GM19397 (cell line): ENCODE data around the gene CCDC171.
"Not testable (repeated sequence)": the region's sequence is repeated elsewhere in the genome, so short reads cannot be mapped to it uniquely, and the experiment has no call there.

Experiments used
- ATAC-seq: cut with Tn5 transposase; IDR thresholded peaks from one replicate; pipeline ENCODE4 v1.9.1; 2021; ENCODE audit warnings: mild to moderate bottlenecking, moderate library complexity; ENCODE audit not compliant: unreplicated experiment

Gene CCDC171

DNA sequence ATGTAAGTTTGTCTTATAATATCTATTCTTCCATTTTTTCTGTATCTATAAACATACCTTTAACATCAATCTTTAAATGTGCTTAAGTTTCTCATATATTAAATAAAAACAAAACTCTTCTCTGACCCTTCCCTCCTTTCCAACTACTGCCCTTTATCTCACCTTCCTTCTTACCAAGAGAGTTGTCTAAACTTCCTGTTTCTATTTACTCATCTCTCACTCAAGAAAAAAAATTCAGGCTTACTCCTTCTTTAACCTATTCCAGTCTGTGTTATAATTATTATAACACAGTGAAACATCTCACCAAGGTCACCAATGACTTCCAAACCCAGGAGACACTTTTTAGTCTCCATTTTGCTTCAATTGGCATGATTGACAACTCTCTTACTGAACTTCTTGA is 140.9 kb downstream of the CCDC171 start:
- ATAC-seq: no peak

DNA sequence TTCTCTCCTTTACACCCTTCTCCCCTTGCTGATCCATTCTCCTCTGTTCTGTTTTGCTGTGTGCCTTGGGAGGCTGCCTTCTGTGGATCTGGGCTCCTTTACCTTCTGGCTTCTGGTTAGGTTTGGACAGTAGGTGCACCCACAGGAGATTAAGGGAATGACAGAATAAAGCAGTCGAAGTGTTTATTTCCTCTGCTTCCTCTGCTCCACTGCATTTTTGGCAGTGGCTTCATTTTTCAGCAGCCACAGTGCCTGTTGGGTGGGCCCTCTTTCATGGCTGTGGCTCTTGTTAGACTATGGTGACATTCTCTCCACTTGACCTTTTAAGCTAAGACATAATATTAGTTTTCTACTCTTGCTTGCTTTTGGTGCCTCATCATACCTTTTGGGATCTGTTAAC is 144.1 kb downstream of the CCDC171 start:
- no peak for ATAC-seq

DNA sequence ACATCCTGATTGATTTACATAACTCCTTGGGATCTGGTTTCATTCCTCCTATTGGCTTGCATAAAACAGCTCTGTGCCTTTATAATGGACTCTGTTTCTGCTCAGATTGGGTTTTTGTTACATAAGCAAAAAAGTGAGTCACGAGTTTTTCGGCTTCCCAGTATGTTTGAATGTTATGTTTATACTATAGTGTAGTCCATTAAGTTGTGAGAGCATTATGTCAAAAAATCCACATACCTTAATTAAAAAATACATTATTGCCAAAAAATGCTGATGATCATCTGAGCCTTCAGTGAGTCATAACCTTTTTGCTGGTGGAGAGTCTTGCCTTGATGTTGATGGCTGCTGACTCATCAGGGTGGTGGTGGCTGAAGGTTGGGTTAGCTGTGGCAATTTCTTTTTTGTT is 144.6 kb downstream of the CCDC171 start:
- ATAC-seq: no peak

DNA sequence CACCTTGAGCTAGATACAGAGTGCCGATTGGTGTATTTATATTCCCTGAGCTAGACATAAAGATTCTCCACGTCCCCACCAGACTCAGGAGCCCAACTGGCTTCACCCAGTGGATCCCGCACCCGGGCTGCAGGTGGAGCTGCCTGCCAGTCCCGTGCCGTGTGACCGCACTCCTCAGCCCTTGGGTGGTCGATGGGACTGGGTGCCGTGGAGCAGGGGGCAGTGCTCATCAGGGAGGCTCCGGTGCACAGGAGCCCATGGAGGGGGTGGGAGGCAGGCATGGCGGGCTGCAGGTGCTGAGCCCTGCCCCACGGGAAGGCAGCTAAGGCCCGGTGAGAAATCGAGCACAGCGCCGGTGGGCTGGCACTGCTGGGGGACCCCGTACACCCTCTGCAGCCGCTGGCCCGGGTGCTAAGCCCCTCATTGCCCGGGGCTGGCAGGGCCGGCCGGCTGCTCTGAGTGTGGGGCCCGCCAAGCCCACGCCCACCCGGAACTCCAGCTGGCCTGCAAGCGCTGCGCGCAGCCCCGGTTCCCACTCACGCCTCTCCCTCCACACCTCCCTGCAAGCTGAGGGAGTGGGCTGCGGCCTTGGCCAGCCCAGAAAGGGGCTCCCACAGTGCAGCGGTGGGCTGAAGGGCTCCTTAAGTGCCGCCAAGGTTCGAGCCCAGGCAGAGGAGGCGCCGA is 147.2 kb downstream of the CCDC171 start:
- not testable (repeated sequence) for ATAC-seq

DNA sequence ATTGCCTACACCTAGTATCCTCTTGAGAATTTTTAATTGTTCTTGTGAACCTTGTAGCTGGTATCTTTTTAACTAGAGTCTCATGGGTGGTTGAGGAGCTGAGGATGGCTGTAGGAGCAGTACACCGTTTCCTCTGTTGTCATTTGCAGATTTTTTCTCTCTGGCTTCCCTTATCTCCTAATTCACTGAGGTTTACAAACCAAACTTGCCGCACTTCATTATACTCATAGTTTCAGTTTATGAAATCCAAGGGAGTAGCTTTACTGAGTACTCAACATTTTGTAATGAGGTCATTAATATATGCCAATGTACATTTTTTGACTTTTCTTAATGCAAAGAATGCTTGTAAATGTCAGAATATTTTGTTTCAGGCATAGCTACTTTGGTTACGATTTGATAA is 154.2 kb downstream of the CCDC171 start:
- no peak for ATAC-seq

DNA sequence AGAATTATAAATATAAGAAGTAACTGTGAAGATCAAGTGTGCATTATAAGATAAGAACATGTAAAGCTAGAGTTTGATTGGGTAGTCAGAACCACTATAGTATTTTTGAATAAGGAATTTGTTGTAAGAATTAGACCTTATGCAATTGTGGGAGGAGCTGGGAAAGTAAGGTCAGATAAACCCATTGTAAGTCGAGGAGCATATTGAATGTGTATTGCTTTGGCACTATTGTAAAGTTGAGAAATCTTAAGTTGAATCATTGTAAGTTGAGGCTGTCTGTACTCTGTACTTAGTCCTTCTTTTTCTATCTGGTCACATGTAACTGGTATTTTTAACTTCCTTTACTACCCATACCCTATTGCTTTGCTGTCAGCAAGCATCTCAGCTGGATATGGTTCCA is 158.7 kb downstream of the CCDC171 start:
- no peak for ATAC-seq

DNA sequence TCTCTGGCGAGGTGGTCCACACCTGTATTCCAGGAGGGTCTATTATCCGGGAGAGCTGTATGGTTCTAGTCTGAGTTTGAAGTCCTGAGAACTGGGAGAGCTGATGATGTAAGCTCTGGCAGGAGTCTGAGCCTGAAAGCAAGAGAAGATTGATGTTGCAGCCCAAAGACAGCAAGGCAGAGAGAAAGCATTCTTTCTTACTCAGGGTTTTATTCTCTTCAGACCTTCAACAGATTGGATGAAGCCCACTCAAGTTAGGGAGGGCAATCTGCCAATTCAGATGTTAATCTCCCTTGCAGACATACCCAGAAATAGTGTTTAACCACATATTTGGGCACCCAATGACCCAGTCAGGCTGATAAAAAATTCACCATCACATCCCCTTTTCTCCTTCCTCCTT is 159.1 kb downstream of the CCDC171 start:
- ATAC-seq: no peak

DNA sequence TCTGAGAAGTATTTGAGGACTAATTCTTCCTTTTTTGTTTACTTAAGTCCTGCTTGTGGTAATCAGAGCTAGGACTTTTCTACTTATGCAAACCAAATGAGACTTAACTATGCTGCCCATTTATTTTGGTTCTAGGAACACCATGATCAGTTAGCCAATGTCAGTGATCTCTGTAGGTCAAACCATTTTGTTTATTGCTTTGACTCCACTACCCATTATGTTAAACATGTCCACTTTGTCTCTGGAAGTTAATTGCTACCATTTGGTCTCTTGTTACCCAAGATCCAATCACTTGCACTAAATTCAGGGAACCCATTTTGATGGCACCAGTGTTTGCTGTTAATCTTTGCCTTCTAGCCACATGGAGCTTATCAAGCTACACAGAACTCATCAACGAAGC is 161.9 kb downstream of the CCDC171 start:
- ATAC-seq: no peak

DNA sequence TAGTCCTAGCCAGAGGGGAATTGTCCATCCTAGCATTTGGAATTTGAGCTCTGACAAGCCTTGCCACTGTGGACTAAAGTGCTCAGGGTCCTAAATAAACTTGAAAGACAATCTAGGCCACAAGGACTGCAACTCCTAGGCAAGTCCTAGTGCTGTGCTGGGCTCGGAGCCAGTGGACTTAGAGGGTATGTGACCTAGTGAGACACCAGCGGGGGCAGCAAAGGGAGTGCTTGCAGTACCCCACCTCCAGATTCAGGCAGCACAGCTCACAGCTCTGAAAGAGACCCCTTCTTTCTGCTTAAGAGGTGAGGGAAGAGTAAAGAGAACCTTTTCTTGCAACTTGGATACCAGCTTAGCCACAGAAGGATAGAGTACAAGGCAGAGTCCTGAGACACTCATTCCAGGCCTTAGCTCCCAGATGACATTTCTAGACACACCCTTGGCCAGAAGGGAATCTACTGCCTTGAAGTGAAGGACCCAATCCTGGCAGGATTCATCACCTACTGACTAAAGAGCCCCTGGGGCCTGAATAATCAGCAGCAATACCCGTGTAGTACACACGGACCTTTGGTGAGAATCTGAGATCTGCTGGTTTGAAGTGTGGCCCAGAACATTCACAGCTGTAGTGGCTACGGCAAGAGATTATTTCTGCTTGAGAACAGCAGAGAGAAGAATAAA is 164.6 kb downstream of the CCDC171 start:
- ATAC-seq: no peak

DNA sequence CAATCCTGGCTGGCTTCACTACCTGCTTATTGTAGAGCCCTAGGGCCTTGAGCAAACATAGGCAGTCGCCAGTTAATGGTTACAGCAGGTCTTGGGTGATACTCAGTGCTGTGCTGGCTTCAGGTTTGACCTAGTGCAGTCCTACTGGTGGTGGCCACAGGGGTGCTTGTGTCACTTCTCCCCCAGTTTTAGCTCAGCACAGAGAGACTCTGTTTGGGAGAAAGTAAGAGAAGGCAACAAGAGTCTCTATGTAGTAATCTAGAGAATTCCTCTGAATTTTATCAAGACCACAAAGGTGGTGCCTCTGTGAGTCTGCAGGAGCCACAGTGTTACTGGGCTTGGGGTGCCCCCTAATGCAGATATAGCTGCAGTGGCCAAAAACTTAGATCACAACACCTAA is 165.6 kb downstream of the CCDC171 start:
- no peak for ATAC-seq

DNA sequence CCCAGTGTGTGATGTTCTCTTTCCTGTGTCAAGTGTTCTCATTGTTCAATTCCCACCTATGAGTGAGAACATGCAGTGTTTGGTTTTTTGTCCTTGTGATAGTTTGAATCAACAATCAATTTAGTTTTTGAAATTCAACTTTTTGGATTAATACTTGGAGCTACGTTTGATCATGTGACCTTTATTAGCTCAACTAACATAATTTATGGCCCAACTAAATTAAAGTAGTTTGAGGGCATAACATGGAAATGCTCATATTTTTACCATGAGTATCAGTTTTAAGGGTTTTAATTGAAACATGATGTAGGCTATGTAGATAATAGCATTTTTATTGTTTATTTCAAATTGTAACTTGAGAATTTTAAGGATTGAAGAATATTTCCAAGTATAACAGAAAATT is 168.0 kb downstream of the CCDC171 start:
- no peak for ATAC-seq

DNA sequence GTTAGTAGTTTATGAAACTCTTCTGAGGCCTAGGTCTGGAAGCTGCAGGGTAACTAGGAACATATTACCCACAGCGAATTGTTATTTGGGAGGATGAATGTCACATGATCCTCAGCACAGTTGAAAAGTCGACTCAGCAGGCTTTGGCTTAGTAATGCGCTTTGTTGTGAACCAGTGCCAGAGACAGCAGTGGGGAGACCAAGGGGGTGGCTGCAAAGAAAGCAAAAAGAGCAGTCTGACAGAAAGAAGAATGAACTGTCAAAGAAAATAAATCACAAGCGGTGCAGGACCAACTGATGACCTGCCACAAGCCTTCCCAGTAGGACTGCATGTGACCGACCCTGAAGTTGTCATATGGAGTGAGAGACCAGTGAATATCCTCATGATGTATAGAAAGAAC is 170.0 kb downstream of the CCDC171 start:
- ATAC-seq: no peak

DNA sequence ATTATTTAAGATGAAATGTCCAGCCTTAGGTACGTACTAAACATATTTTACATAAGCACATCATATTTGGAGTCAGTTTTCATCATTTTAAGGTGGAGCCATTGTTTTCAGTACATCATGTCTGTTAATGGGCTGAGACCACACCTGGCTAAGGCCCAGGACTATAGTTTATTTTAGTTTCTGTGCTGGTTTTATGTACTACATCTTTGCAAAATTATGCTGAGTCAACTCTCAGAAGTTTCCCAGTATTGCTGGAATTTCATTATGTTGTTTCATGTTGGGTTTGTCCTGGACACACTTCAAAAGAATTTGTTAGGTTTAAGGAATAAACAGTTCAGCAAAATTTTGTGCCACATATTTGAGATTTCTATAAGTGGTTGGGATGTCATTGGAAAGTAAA is 171.2 kb downstream of the CCDC171 start:
- no peak for ATAC-seq

DNA sequence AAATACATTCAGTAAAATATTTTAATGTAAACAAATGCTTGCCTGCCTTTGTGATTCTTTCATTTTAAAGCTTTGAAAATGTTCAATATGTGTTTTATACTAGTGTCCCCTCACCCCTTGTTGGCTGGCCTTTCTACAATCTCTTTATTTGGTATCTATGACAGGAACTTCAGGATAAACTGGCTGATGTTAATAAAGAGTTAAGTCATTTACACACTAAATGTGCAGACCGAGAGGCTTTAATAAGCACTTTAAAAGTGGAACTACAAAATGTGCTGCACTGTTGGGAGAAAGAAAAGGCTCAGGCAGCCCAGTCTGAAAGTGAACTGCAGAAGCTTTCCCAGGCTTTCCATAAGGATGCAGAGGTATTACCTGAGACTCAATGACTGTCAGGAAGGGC is 171.8 kb downstream of the CCDC171 start:
- ATAC-seq: no peak

DNA sequence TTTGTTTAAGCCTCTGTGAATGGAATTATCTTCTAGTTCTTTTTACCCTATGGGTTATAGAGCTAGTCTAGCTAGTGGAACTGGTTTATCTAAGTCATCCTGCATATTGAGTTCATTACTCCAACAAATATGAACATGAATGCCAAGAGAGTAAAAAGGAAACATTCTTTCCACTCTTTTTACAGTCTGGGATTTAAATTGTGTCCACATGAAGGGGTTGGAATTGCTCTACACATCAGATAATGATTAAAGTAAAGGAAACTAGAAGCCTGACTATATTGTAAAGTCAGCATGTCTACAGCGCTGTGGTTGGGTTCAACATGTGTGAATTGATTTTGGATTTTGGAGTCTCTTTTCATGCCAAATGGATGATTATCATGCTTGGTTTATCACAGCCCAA is 173.1 kb downstream of the CCDC171 start:
- no peak for ATAC-seq

DNA sequence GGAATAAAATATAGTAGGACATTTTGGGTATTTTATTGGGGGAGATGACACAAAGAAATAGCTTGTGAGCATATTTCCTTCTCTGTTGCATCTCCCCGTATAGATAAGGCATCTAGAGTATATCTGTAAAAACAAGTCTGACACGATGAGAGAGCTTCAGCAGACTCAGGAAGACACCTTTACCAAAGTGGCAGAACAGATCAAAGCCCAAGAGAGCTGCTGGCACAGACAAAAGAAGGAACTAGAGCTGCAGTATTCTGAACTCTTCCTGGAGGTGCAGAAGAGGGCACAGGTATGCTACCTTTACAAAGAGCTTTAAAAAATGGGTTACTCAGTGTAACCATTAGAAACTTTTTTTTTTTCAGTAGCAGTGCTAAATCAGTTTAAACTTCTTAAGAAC is 176.7 kb downstream of the CCDC171 start:
- no peak for ATAC-seq

DNA sequence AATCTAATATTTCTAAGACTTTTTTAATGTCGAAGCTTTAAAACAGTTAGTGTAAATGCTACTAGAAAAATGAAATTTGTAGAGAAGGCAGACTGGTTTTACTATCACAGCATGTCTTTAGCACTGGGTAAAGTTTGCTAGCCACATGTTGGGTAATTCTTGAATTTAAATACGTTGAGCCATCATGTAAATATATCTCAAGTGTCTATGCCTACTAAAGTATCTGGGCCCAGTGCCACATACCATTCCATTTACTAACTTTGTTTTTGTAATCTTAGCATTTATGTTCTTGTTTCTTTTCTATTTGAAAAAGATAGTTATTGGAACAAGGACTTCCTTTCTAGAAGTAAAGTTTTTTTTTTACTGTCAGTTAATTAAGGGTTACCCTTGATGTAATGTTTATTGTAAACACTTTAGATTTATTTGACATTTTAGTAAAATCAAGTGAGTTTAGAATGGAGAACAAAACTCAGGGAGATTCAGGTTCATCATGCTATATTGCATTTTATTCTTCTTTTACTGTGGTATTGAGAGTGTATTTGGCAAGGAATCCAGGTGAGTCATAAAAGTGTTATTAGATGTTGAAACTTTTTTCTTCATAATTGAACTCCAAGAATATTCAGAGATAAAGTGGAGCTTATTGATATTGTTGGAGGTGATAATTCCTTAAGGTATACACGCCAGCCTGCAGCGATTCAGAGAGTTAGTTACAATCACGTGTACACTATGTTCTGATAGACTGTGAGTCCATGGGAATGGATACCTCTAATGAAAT is 182.4 kb downstream of the CCDC171 start:
- ATAC-seq: no peak

DNA sequence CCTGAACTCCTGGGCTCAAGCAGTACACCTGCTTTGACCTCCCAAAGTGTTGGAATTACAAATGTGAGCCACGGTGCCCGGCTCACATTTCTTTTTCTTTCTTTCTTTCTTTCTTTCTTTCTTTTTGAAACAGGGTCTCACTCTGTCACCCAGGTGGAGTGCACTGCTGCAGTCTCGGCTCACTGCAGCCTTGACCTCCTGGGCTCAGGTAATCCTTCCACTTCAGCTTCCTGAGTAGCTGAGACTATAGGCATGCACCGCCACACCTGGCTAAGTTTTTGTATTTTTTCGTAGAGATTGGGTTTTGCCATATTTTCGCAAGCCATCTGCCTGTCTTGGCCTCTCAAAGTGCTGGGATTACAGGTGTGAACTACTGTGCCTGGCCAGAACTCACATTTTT is 183.7 kb downstream of the CCDC171 start:
- no peak for ATAC-seq

DNA sequence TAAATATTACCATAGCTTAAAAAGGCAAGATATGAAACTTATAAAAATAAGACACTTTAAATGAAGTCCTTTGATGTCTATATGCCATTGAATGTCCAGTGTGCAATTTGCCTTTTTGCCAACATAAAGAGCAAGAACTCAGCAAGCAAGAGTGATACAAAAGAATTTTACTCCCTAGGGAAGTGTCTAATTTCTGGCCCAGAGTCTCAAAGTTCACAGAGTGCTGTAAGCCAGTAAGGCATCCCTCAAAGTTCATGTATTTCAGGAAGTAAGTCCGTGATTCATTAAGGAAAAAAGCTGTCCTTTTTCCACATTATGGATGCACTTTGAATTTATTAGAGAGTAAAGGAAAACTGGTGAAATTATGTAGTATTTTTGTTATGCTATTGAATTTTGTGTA is 185.2 kb downstream of the CCDC171 start:
- ATAC-seq: no peak

DNA sequence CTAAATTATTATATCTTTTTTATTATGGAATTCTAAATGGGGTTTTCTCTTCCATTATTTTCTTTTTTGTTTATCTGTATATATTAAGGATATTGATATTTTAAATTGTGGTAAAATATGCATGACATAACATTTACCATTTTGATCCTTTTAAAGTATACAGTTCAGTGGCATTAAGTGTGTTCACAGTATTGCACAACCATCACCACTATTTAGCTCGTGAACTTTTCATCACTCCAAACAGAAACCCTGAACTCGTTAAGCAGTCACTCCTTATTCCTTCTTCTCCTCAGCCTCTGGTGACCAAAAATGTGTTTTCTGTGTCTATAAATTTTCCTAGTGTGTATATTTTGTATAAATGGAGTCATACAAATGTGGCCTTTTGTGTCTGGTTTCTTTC is 188.2 kb downstream of the CCDC171 start:
- ATAC-seq: no peak

DNA sequence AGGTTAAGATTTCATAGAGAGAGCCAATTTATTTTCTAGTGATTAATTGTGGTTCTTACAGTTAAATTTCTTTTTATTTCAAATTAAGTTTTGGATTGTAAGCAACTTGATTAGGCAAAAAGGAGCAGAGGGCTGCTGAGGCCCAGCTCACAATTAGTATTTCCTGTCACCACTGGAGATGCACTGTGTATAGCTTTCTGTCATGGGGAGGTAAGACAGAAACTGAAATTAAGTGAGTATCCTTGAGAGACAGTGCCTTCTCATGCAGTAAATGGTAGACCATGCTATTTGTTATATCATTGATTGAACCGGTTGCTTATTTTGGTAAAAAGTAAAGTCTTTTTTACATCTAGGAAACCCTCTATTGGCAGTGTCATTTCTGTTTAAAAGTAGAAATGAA is 190.7 kb downstream of the CCDC171 start:
- ATAC-seq: peak; percentile 63

DNA sequence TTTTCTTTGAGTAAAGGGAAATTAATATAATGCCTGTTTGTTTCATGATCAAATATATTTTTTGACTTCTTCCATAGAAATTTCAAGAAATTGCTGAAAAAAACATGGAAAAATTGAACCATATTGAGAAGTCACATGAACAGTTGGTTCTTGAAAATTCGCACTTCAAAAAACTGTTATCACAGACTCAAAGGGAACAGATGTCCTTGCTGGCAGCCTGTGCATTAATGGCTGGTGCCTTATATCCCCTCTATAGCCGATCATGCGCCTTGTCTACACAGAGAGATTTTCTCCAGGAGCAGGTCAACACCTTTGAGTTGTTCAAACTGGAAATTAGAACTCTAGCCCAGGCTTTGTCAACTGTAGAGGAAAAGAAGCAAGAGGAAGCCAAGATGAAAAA is 191.4 kb downstream of the CCDC171 start:
- no peak for ATAC-seq
